Astrocyte (in vitro differentiated cells and primary cell): ENCODE measurements around the gene SLC6A13. TPM values are rescaled to one million over a fixed set of nuclear protein-coding genes. Genes with fewer than 3 reads are reported as not detected.
A peak's percentile ranks its signal among the peaks of the same experiment; 100 is the strongest.

Experiments used
- DNase-seq: peaks from one replicate; pipeline ENCODE4 v3.0.0-alpha.2; 2010; ENCODE audit warnings: low read depth
- FAIRE-seq: peaks from 2 replicates; lab custom pipeline; 2011; peaks lifted over from hg19 to GRCh38; lab: Jason Lieb, UNC
- H2AFZ ChIP-seq: 2 replicates; pipeline ENCODE4 v1.6.0; 2012; ENCODE audit warnings: low read depth, low read length, inconsistent platforms
- H3K27ac ChIP-seq: 2 replicates; pipeline ENCODE4 v1.5.1; 2011; ENCODE audit warnings: low read depth, low read length, inconsistent platforms
- H3K27me3 ChIP-seq: 2 replicates; pipeline ENCODE4 v1.6.0; 2011; ENCODE audit warnings: low read length, inconsistent platforms; ENCODE audit not compliant: insufficient read depth
- H3K36me3 ChIP-seq: 2 replicates; pipeline ENCODE4 v1.5.1; 2011; ENCODE audit warnings: low read length, inconsistent platforms; ENCODE audit not compliant: insufficient read depth
- H3K4me1 ChIP-seq: 2 replicates; pipeline ENCODE4 v1.5.1; 2011; ENCODE audit warnings: low read length, inconsistent platforms; ENCODE audit not compliant: insufficient read depth
- H3K4me2 ChIP-seq: 2 replicates; pipeline ENCODE4 v1.6.0; 2012; ENCODE audit warnings: low read length, inconsistent platforms
- H3K4me3 ChIP-seq: 2 replicates; pipeline ENCODE4 v1.5.1; 2011; ENCODE audit warnings: low read depth, mild to moderate bottlenecking, low read length, inconsistent platforms; ENCODE audit not compliant: insufficient read depth
- H3K79me2 ChIP-seq: 2 replicates; pipeline ENCODE4 v1.6.0; 2012; ENCODE audit warnings: mild to moderate bottlenecking, low read length, inconsistent platforms; ENCODE audit not compliant: insufficient read depth
- H3K9ac ChIP-seq: 2 replicates; pipeline ENCODE4 v1.6.0; 2012; ENCODE audit warnings: mild to moderate bottlenecking, low read length, inconsistent platforms
- H3K9me3 ChIP-seq: 2 replicates; pipeline ENCODE4 v1.5.1; 2012; ENCODE audit warnings: low read depth, mild to moderate bottlenecking, low read length, inconsistent platforms; ENCODE audit not compliant: insufficient read depth
- H4K20me1 ChIP-seq: 2 replicates; pipeline ENCODE4 v1.6.0; 2012; ENCODE audit warnings: low read length, inconsistent platforms; ENCODE audit not compliant: insufficient read depth
- H3K27ac Mint-ChIP-seq: one replicate; pipeline ENCODE4 v1.8.0; 2021; ENCODE audit warnings: mild to moderate bottlenecking, mixed read lengths; ENCODE audit not compliant: unreplicated experiment
- H3K27me3 Mint-ChIP-seq: one replicate; pipeline ENCODE4 v1.8.0; 2021; ENCODE audit warnings: low read depth, mixed read lengths; ENCODE audit not compliant: unreplicated experiment
- H3K36me3 Mint-ChIP-seq: one replicate; pipeline ENCODE4 v1.8.0; 2021; ENCODE audit warnings: low read depth, mixed read lengths; ENCODE audit not compliant: unreplicated experiment
- H3K4me1 Mint-ChIP-seq: one replicate; pipeline ENCODE4 v1.8.0; 2021; ENCODE audit warnings: low read depth, mixed read lengths; ENCODE audit not compliant: unreplicated experiment
- H3K4me3 Mint-ChIP-seq: one replicate; pipeline ENCODE4 v1.8.0; 2021; ENCODE audit warnings: mild to moderate bottlenecking, moderate library complexity, mixed read lengths; ENCODE audit not compliant: unreplicated experiment
- H3K9me3 Mint-ChIP-seq: one replicate; pipeline ENCODE4 v1.8.0; 2021; ENCODE audit warnings: mild to moderate bottlenecking, mixed read lengths; ENCODE audit not compliant: unreplicated experiment
- EZH2 ChIP-seq: IDR thresholded peaks from 2 replicates; pipeline ENCODE4 v1.6.1; 2012; ENCODE audit warnings: mild to moderate bottlenecking, low read length, inconsistent platforms; ENCODE audit not compliant: insufficient read depth
- total RNA-seq: library from RNA; stranded (reverse); gene quantifications from 2 replicates; pipeline ENCODE4 v1.2.1, GENCODE V29; 2021
- TF ChIP-seq, protein P1 (sequence below): IDR thresholded peaks from 2 replicates; pipeline ENCODE4 v1.5.1; 2011; ENCODE audit warnings: low read depth, mild to moderate bottlenecking, inconsistent platforms, low read length, moderate library complexity; ENCODE audit not compliant: insufficient read depth

Gene SLC6A13
- total RNA-seq, 1 donor from 2014 or later: 2.6 TPM

- Mint-ChIP-seq H3K9me3 (peaks cover 2% of the 10 kb centered on the region), H3K4me3 (peak overlapping the region; percentile 76), H3K4me1 (peaks cover 9% of the 10 kb centered on the region), H3K36me3 (peaks cover 4% of the 10 kb centered on the region), H3K27ac (peak overlapping the region; percentile 53), H3K27me3 (peaks cover 48% of the 10 kb centered on the region)
- Histone ChIP-seq H3K9me3 (peaks cover 3% of the 10 kb centered on the region), H4K20me1 (no peaks in the 10 kb centered on the region), H3K4me2 (peak overlapping the region; percentile 85), H3K4me1 (peaks cover 9% of the 10 kb centered on the region), H3K27ac (no peak overlapping the region), H3K4me3 (peak overlapping the region; percentile 53), H2AFZ (peak overlapping the region; percentile 83), H3K9ac (peak overlapping the region; percentile 41), H3K36me3 (no peaks in the 10 kb centered on the region), H3K79me2 (no peaks in the 10 kb centered on the region), H3K27me3 (peaks cover 35% of the 10 kb centered on the region)
- DNase-seq: no peak
- peak; percentile 76 for TF ChIP-seq EZH2
- TF ChIP-seq, protein P1, sequence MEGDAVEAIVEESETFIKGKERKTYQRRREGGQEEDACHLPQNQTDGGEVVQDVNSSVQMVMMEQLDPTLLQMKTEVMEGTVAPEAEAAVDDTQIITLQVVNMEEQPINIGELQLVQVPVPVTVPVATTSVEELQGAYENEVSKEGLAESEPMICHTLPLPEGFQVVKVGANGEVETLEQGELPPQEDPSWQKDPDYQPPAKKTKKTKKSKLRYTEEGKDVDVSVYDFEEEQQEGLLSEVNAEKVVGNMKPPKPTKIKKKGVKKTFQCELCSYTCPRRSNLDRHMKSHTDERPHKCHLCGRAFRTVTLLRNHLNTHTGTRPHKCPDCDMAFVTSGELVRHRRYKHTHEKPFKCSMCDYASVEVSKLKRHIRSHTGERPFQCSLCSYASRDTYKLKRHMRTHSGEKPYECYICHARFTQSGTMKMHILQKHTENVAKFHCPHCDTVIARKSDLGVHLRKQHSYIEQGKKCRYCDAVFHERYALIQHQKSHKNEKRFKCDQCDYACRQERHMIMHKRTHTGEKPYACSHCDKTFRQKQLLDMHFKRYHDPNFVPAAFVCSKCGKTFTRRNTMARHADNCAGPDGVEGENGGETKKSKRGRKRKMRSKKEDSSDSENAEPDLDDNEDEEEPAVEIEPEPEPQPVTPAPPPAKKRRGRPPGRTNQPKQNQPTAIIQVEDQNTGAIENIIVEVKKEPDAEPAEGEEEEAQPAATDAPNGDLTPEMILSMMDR: no peak
- FAIRE-seq: no peak
These were observed 59.0 kb downstream of the SLC6A13 start for GRCh38 chr12:203462-204260.

GRCh38 chr12:203074-203461, 59.6 kb downstream of the SLC6A13 start:
- H3K4me3 Mint-ChIP-seq: no peak overlapping the region

More at GRCh38 chr12:203074-203461, 59.6 kb downstream of the SLC6A13 start:
- peaks cover 9% of the 10 kb centered on the region for H3K4me1 ChIP-seq
- FAIRE-seq (no peak), DNase-seq (no peak)
- H3K36me3 ChIP-seq: no peaks in the 10 kb centered on the region
- Mint-ChIP-seq H3K9me3 (peaks cover 2% of the 10 kb centered on the region), H3K27me3 (peaks cover 43% of the 10 kb centered on the region), H3K36me3 (peaks cover 4% of the 10 kb centered on the region), H3K27ac (no peak overlapping the region), H3K4me1 (peaks cover 9% of the 10 kb centered on the region)
- no peak overlapping the region for H3K27ac ChIP-seq
- H3K79me2 ChIP-seq: no peaks in the 10 kb centered on the region
- TF ChIP-seq, protein P1: no peak
- no peak for TF ChIP-seq EZH2
- H3K4me2 ChIP-seq: peak overlapping the region; percentile 85
- H3K4me3 ChIP-seq: peak overlapping the region; percentile 53
- H3K9me3 ChIP-seq: peaks cover 3% of the 10 kb centered on the region
- H3K9ac ChIP-seq: peak overlapping the region; percentile 41
- no peaks in the 10 kb centered on the region for H4K20me1 ChIP-seq
- H2AFZ ChIP-seq: peak overlapping the region; percentile 83
- peaks cover 32% of the 10 kb centered on the region for H3K27me3 ChIP-seq
